Fibroblast of mammary gland (primary cell): Measurements from ENCODE around the gene STK10.
A peak's percentile ranks its signal among the peaks of the same experiment; 100 is the strongest.

ENCODE experiments used
- DNase-seq: peaks from one replicate; pipeline ENCODE4 v3.0.0-alpha.2; 2010; ENCODE audit warnings: low read depth
- H3K4me3 ChIP-seq: 2 replicates; pipeline ENCODE4 v1.5.1; 2011; ENCODE audit warnings: low read depth, mild to moderate bottlenecking, low read length, moderate library complexity; ENCODE audit not compliant: control insufficient read depth
- CTCF ChIP-seq: conservative IDR thresholded peaks from 2 replicates; pipeline ENCODE4 v1.5.1; 2011; ENCODE audit warnings: low read depth, low read length, inconsistent platforms; ENCODE audit not compliant: control insufficient read depth, insufficient read depth

Gene STK10

GRCh38 chr5:172167895-172168294, 20.1 kb downstream of the STK10 start:
- DNase-seq, result no peak
- no peak overlapping the region for H3K4me3 ChIP-seq
- no peak for TF ChIP-seq CTCF

- no peak overlapping the region for H3K4me3 ChIP-seq
- TF ChIP-seq CTCF, result no peak
- DNase-seq, result no peak
These were observed 21.8 kb downstream of the STK10 start for GRCh38 chr5:172166030-172166826.

- H3K4me3 ChIP-seq, result no peak overlapping the region
- no peak for TF ChIP-seq CTCF
- no peak for DNase-seq
These were observed 22.6 kb downstream of the STK10 start for GRCh38 chr5:172165465-172165864.

- DNase-seq, result peak; percentile 52
- no peak overlapping the region for H3K4me3 ChIP-seq
- no peak for TF ChIP-seq CTCF
These were observed 23.2 kb downstream of the STK10 start for GRCh38 chr5:172164769-172165212.

- H3K4me3 ChIP-seq, result no peak overlapping the region
- no peak for TF ChIP-seq CTCF
- peak; percentile 39 for DNase-seq
These were observed 24.7 kb downstream of the STK10 start for GRCh38 chr5:172163346-172163745.

GRCh38 chr5:172162987-172163343, 25.1 kb downstream of the STK10 start:
- H3K4me3 ChIP-seq, result no peak overlapping the region
- no peak for DNase-seq
- TF ChIP-seq CTCF, result no peak
